Stomach (tissue), 4 donors: ENCODE measurements around the gene BMP3.

Experiments used
- EP300 ChIP-seq: sonication (generic); formaldehyde crosslinking; IDR thresholded peaks from one replicate; pipeline ENCODE4 v1.6.1; 2017; ENCODE audit warnings: antibody characterized with exemption
- POLR2A ChIP-seq, 4 donors: fragments of 450-650 bp; IDR thresholded peaks; one replicate each; pipeline ENCODE4 v1.6.1; 2016; ENCODE audit warnings: antibody characterized with exemption in 4 of 4, control low read depth in 2 of 4, mild to moderate bottlenecking in 1 of 4, moderate library complexity in 1 of 4
- TF ChIP-seq, protein P1 (sequence below), 7 experiments: fragments of 450-650 bp in 4 of 7; fragments of 200-600 bp in 3 of 7; sonication (generic) in 3 of 7; IDR thresholded peaks; one replicate each; pipeline ENCODE4 v1.5.1; 2016 to 2019; ENCODE audit warnings: antibody characterized with exemption in 7 of 7, control low read depth in 2 of 7, mild to moderate bottlenecking in 1 of 7

DNA sequence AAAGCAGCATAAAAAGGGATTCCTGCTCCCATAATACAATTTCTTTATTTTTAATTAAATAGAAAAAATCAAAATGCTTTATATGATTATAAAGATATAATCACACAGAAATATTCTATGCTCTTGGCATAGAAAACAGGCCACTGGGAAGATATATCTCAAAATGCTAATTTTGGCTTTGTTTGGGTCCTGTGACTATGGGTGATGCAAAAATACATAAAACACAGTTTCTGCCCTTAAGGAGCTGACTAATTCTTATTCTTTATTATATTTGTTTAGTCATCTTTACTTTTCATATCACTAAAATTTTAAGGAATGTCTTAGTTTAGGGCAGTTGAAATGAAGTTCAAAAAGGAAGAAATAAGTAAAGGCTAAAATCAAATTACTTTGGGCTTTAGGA lies 7.0 kb upstream of the BMP3 start:
- TF ChIP-seq, protein P1, sequence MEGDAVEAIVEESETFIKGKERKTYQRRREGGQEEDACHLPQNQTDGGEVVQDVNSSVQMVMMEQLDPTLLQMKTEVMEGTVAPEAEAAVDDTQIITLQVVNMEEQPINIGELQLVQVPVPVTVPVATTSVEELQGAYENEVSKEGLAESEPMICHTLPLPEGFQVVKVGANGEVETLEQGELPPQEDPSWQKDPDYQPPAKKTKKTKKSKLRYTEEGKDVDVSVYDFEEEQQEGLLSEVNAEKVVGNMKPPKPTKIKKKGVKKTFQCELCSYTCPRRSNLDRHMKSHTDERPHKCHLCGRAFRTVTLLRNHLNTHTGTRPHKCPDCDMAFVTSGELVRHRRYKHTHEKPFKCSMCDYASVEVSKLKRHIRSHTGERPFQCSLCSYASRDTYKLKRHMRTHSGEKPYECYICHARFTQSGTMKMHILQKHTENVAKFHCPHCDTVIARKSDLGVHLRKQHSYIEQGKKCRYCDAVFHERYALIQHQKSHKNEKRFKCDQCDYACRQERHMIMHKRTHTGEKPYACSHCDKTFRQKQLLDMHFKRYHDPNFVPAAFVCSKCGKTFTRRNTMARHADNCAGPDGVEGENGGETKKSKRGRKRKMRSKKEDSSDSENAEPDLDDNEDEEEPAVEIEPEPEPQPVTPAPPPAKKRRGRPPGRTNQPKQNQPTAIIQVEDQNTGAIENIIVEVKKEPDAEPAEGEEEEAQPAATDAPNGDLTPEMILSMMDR (IDR thresholded peaks at IDR 0.05) = no peak
- TF ChIP-seq POLR2A (IDR thresholded peaks at IDR 0.05) (no peak), EP300 (no peak)
